Cardiac muscle cell (in vitro differentiated cells and primary cell): ENCODE results near the gene BMPR1B. TPM values are rescaled to one million over a fixed set of nuclear protein-coding genes. Genes with fewer than 3 reads are reported as not detected.
A peak's percentile ranks its signal among the peaks of the same experiment; 100 is the strongest.

Source experiments
- DNase-seq, 2 donors: peaks; one replicate each; pipeline versions ENCODE4 v3.0.0 to v3.0.0-alpha.2; 2010 to 2017; ENCODE audit warnings: low read depth in 1 of 2, low spot score in 1 of 2
- H3K27ac ChIP-seq: fragments of 200-600 bp; sonication (generic); 2 replicates; pipeline ENCODE4 v1.5.1; 2016
- H3K27me3 ChIP-seq: fragments of 200-600 bp; sonication (generic); 2 replicates; pipeline ENCODE4 v1.6.0; 2016; ENCODE audit warnings: control low read depth
- H3K36me3 ChIP-seq: fragments of 200-600 bp; sonication (generic); 2 replicates; pipeline ENCODE4 v1.5.1; 2016; ENCODE audit warnings: control low read depth
- H3K4me1 ChIP-seq: fragments of 200-600 bp; sonication (generic); 2 replicates; pipeline ENCODE4 v1.8.1; 2017; ENCODE audit warnings: low read depth, mild to moderate bottlenecking, mixed run types
- H3K4me3 ChIP-seq: fragments of 200-600 bp; sonication (generic); 2 replicates; pipeline ENCODE4 v1.5.1; 2016; ENCODE audit warnings: mild to moderate bottlenecking
- H3K9me3 ChIP-seq: fragments of 200-600 bp; sonication (generic); 2 replicates; pipeline ENCODE4 v1.5.1; 2017; ENCODE audit warnings: low read depth, mild to moderate bottlenecking, control low read depth
- CTCF ChIP-seq: IDR thresholded peaks from 2 replicates; pipeline ENCODE4 v1.5.1; 2012; ENCODE audit warnings: low read depth, mild to moderate bottlenecking, low read length
- polyA plus RNA-seq: library from polyadenylated mRNA; unstranded; fragments of >200 nt; fragmentation: Nextera tagmentation; extraction: Ambion mirVana; gene quantifications from 2 replicates; pipeline ENCODE4 v1.2.1, GENCODE V29; 2016
- total RNA-seq: library from RNA; depleted of rRNA; stranded (reverse); fragments of >200 nt; gene quantifications from 2 replicates; pipeline ENCODE4 v1.2.3, GENCODE V29; 2016

BMPR1B gene
- total and polyA plus RNA-seq, 2 experiments from 2014 or later, result 0.53 to 1.8 TPM

DNA sequence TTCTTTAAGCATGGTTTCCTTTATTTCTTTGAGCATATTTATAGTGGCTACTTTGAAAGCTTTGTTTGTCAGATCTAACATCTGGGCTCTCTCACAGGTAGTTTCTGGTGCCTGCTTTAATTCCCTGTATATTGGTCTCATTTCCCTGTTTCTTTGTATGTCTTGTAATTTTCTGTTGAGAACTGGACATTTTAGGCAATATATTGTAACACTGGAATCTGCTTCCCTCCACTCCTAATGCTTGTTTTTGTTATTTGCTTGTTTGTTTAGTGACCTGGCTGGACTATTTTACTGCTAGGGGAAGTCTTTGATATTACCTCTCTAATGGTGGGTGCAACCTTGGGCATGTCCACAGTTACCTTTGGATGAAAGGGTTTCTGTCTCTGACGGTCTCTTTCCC lies 25.0 kb downstream of the BMPR1B start:
- no peak for DNase-seq
- Histone ChIP-seq H3K27ac (no peak overlapping the region), H3K9me3 (no peaks in the 10 kb centered on the region), H3K36me3 (no peaks in the 10 kb centered on the region), H3K27me3 (peaks cover 7% of the 10 kb centered on the region), H3K4me1 (no peaks in the 10 kb centered on the region), H3K4me3 (no peak overlapping the region)
- TF ChIP-seq CTCF, result no peak

- H3K27me3 ChIP-seq, result peaks cover 23% of the 10 kb centered on the region
- no peak overlapping the region for H3K4me3 ChIP-seq
- no peak for DNase-seq
- H3K27ac ChIP-seq, result no peak overlapping the region
- TF ChIP-seq CTCF, result no peak
- no peaks in the 10 kb centered on the region for H3K4me1 ChIP-seq
- no peaks in the 10 kb centered on the region for H3K36me3 ChIP-seq
- no peaks in the 10 kb centered on the region for H3K9me3 ChIP-seq
Measured at GRCh38 chr4:94791701-94792100, 33.9 kb downstream of the BMPR1B start.

DNA sequence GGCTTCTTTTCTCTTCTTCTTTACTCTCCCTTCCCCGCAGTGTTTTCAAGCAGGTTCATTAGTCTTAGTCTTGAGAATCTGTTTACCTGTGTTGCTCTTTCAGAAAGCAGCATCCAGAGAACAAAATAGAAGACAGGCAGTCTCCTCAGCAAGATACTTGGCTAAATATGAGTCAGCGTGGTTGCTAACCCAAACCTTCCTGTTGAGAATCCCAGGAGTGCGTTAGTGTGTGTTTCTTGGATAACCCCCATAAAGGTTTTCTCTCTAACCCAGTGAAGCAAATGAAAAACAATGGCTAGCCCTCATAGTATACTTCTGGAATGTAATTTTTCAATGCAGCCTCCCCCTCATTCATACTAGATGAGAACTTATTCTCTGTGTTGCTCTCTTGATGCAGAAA lies 41.1 kb downstream of the BMPR1B start:
- DNase-seq, result peak in 1 of 2 donors; percentile 27
- H3K4me3 ChIP-seq, result no peak overlapping the region
- TF ChIP-seq CTCF, result no peak
- H3K27ac ChIP-seq, result no peak overlapping the region
- no peaks in the 10 kb centered on the region for H3K9me3 ChIP-seq
- H3K4me1 ChIP-seq, result peaks cover 8% of the 10 kb centered on the region
- no peaks in the 10 kb centered on the region for H3K36me3 ChIP-seq
- H3K27me3 ChIP-seq, result no peaks in the 10 kb centered on the region

GRCh38 chr4:94801016-94801415 lies 43.3 kb downstream of the BMPR1B start:
- H3K27me3 ChIP-seq, result peaks cover 16% of the 10 kb centered on the region
- no peaks in the 10 kb centered on the region for H3K36me3 ChIP-seq
- no peaks in the 10 kb centered on the region for H3K9me3 ChIP-seq
- no peak for DNase-seq
- TF ChIP-seq CTCF, result no peak
- no peak overlapping the region for H3K27ac ChIP-seq
- H3K4me3 ChIP-seq, result no peak overlapping the region
- peaks cover 8% of the 10 kb centered on the region for H3K4me1 ChIP-seq

DNA sequence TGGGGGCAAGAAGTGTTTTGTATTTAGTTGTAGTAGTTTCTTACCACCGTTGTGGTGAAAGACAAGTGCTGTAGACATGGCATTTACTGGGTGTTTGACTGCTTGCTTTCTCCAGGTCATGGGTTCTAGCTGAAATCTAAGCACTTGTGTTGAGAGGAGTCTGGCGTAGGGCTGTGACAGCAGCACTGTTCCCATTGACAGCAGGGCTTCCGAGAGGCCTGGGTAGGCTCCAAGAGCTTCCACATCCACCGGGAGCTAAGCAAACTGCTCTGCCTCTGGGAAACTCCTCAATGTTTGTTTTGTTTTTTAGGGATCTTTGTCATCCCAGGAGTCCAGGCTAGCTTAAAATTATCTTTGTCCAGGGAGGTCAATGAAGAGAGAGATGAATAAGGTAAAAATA lies 44.3 kb downstream of the BMPR1B start:
- peaks cover 24% of the 10 kb centered on the region for H3K27me3 ChIP-seq
- H3K4me3 ChIP-seq, result no peak overlapping the region
- no peaks in the 10 kb centered on the region for H3K9me3 ChIP-seq
- DNase-seq, result peak in 1 of 2 donors; percentile 91
- H3K27ac ChIP-seq, result no peak overlapping the region
- H3K4me1 ChIP-seq, result peaks cover 8% of the 10 kb centered on the region
- no peak for TF ChIP-seq CTCF
- no peaks in the 10 kb centered on the region for H3K36me3 ChIP-seq

DNA sequence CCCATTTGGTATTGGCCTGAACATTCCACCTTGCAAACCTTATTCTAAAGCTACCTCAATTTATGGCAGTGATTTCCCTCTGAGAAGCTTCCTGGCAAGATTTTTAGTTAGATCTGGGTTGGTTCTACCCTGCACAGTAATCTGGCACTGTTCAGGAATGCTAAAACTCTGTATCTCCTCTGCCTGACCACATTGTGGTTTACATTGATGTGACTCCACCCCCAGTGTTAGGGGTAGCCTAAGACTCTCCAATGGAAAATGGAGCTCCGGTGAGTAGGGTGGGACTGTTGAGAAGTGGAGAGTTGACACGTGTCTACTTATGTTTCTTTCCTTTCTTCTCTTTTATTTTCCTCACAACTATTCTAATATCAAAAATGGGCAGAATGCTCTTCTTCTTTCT lies 45.4 kb downstream of the BMPR1B start:
- H3K36me3 ChIP-seq, result no peaks in the 10 kb centered on the region
- no peaks in the 10 kb centered on the region for H3K9me3 ChIP-seq
- peaks cover 35% of the 10 kb centered on the region for H3K27me3 ChIP-seq
- no peak for TF ChIP-seq CTCF
- H3K4me3 ChIP-seq, result no peak overlapping the region
- H3K4me1 ChIP-seq, result peaks cover 7% of the 10 kb centered on the region
- no peak overlapping the region for H3K27ac ChIP-seq
- peak in 1 of 2 donors; percentile 18 for DNase-seq
